Renal cortex interstitium (tissue), 11 donors: ENCODE measurements around the gene ZBTB20. TPM values are rescaled to one million over a fixed set of nuclear protein-coding genes. Genes with fewer than 3 reads are reported as not detected.

Experiments used
- DNase-seq, 11 donors: peaks; one replicate each; pipeline ENCODE4 v3.0.0-alpha.2; 2013; ENCODE audit warnings: low read depth in 9 of 11, low spot score in 4 of 11; ENCODE audit errors: extremely low read depth in 1 of 11
- polyA plus RNA-seq, 3 donors: library from polyadenylated mRNA; unstranded; fragments of 120-200 nt; gene quantifications; one replicate each; pipeline ENCODE4 v1.2.1, GENCODE V29; 2013; ENCODE audit not compliant: insufficient read length in 3 of 3

The ZBTB20 gene
- polyA plus RNA-seq, 3 donors, result 5.5 to 6.9 (median 6.6) TPM

DNA sequence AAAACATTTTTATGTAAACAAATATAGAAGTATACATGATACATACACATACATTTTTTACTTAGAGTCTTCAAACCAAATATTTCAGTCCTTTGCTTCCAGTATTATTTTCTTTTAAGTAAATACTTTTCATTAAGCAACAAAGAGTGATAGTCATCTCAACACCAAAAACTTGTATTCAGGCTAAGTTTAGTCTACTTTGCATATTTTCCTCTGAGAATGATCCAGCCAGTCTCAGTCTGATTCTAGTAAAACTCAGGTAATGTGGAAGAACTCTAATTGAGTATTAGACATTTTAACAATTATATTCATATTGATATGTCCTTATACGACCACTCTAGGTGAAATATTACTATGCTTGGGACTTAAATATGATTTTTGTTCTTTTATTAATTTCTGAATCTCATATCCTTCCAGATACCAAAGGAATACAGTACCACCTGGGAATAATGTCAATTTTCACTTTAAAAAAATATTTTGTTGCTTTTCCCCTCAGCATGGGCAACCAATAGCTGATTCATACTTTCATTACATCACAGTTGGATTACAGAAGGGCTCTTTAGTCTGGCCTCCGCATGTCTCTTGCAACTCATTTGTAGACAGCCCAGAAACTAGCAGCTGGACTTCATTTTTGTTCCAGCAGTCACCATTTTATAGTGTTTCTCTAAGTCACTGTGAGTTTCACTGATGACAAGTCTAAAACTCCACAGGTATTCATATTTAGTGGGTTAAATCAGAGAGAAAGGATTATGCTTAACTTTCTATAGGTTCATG, 390.4 kb downstream of the ZBTB20 start:
- DNase-seq, result no peak

DNA sequence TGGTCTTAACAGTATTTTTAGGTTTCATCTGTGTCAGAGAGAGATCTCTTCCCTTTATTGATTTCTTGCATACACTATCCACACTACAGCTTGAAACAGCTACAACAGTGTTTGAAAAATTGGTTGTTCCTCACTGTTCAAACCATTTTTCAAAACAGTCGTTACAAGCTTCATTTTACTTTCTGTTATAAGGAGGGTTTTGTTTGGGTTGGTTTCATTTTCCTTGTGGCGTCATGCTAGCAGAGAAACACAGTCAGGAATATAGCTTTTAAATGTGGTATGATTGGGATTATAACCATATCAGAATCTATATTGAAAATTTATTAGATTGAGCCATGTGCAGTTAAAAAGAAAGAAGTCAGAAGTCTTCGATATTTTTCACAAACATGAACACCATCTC, 400.6 kb downstream of the ZBTB20 start:
- DNase-seq, result no peak

DNA sequence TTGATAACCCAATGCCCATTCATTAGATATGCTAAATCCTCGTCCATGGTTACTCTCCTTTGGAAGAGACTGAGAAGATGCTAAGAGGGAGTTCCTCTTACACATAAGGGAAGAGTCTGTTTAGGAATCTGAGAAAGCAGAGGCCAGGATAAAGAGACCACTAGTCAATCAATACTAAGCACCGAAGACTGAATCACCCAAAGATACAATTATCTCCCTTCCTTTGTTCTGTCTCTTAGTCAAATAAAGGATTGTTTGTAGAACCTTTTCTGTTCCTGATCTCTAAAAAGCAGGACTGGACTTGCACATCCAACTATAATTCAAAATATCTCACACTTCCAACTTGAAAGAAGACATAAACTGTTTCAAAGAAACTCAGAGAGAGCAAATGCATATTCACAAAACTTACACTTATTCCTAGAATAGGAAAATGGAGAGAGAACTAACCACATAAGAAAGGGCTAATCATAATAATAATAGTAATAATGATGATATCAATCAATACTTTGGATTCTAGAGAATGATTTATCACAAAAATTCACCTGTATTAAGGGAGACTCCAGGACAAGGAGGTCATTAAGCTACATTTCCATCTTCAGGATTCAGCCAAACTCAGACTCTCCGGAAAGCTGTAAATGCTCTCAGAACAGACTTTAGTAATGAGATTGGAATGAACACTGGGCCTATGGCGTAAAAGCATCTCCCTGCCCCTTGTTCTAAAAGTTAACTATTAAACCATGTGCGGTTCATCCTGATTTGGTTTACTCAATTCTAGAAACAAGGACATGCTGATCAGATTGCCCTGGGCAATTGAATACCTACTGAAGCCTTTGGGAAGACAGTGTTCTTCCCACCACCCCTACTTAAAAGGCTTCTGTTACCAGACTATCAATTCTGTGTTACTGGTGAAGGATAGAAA, 401.5 kb downstream of the ZBTB20 start:
- peak in 3 of 11 donors; percentile 11 to 35 (median 24) for DNase-seq

DNA sequence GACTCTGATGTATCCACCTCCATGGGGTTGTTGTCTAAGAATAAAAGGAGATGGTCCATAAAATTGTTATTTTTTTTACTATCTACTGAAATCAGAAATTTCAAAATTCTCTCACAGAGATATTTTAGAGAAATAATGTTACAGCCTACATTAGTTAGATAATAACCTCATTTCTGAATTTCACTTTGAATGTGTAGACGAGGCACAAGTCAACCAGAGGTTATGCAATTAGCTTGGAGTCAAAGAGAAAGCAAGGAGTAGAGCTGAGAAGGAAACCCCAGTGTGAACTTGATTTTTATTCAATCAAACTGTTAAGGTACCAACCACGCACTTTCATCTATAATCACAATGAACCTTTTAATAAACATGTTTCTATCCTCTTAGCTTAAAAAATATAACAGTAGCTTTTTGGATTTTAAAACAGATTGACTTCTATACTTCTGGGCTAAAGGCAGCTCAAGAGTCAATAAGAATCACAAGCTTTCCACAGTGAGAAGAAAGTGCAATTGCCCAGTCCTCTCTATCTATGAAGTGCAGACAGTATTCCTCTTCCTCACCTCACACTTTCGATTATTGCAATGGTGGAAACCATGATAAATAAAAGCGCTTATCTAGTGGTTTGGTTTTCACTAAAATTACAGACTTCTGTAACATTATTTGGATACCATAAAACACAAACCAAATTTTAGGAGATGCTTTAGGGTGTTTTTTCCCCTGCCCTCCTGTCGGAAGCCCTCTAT, 403.2 kb downstream of the ZBTB20 start:
- no peak for DNase-seq

DNA sequence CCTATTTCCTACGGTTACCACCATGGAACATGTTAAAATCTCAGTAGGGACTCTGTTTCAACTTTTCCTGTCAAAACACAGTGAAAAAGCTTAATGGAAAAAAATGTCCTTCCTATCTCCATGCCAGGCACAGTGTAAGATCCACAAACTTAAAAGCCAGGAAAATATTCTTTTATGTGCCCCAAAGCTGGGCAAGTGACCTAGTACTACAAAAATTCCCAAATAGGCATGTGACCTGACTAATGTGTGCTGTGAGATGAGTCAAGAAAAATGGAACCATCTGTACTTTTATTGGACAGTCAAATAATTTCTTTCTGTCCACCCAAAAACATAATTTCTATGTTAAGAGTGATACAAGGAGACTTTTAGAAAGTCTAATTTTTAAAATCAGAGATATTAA, 406.0 kb downstream of the ZBTB20 start:
- DNase-seq, result no peak

DNA sequence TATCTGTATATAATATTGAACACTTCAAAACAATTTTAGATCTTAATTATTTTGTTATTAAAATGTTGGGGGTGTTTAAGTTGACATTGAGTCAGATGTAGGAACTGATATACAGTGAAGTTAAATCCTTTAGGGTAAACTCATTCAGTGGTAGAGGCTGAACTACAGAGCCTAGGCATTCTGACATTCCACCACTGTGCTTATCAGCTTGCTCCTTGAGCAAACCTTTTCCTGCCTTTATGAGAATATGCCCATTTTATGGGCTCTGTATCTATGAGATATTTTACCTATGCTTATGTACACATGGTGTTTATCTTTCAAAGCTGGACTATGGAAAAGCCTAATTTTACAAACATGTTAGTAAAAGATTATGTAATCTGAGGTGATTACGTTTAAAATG, 407.5 kb downstream of the ZBTB20 start:
- no peak for DNase-seq

DNA sequence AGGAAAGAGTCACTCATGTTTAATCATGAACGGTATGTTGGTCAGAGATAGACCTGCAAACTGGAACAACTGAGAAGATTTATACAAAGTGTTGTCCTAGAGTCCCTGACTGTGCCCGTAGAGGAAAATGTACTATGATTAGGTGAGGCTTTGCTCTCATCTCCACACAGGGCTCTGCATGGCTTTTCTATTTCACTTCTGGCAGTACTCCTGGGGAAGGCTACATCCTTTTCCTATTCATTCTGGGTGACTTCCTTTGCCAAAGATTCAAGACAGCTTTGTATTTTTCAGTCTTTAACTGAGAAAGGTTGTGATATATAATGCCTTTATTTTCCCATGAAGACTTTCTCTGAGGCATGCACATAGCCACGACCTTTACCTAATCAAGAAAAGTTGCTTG, 414.7 kb downstream of the ZBTB20 start:
- no peak for DNase-seq

DNA sequence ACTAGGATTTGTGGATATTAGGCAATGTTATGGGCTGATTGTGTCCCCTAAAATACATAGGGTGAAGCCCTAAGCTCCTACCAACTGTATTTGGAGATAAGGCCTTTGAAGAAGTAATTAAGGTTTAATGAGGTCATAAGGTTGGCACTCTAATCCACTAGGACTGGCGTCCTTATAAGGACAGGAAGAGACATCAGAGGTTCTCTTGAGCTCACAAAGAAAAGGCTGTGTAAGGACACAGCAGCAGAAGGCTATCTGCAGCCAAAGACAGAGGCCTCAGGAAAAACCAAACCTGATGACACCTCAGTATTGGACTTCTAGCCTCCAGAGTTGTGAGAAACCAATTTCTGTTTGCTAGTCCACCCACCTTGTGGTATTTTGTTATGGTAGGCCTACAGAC, 416.7 kb downstream of the ZBTB20 start:
- no peak for DNase-seq

DNA sequence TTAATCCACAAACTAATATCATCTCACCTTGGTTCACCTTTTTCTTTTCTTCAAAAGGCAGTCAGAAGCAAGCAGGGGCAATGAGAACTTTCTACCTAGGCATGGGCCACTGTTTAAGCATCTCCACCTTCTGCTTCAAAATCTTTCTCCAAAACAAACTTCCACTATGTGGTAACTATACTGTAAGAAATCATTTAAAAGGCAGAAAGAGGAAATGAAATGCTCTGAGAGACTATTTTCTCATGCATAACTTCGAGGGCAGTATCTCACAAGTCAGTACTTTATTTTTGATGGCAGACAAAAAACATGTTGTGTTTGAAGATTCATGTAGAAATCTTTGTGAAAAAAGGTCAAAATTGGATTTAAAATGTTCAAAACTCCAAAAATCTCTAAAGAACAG, 419.7 kb downstream of the ZBTB20 start:
- DNase-seq, result no peak

DNA sequence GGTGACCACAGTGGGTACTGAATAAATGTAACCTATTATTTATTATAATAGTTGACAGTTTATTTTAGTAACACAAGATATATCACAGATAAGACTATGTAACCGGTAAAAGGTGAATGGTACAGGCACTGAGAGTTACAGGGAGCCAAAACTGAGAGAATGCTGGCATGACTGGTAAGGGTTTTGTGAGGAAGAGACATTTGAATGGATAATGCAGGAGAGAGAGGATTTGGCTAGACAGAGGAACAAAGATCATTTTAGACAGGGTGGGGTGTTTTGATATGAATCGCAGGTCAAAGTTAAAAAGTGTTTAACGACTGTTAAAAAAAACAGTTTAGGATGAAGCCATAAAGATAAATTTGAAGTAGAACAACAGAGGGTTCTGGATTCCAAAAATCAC, 421.1 kb downstream of the ZBTB20 start:
- no peak for DNase-seq

DNA sequence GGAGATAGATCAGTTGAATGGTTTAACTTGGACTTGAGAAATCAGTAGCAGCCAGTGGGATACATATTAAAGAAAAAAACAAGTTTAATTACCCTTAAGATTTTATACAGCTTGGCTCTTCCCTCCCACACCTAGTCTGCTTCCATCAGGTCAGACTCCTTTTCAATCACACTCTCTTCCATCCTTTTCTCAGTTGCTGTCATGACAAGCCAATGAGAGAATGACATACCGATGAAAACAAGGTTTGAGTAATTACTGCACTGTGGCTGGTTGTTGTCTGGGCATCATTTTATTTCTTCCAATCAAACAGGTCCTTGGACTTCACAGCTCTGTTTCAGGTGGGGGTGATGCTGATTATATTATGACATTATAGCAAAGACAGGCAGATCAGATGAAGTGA, 424.6 kb downstream of the ZBTB20 start:
- DNase-seq, result no peak

DNA sequence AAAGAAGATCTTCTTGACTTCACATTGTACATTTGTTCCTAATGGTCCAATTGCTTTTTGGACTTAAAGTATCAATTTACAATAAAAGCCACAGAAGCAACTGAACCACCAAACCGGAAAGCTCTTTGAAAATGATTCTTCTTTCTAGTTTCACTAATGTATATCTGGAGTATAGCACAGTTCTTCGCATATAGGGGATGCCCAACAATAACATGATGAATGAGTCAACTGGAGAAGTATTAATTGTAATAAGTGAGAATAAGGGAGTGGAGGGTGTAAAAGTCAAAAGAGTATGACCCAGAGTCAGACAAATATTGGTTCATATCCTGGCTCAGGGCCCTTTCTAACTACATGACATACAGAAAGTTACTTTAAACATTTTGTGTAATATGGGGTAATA, 425.2 kb downstream of the ZBTB20 start:
- DNase-seq, result no peak

DNA sequence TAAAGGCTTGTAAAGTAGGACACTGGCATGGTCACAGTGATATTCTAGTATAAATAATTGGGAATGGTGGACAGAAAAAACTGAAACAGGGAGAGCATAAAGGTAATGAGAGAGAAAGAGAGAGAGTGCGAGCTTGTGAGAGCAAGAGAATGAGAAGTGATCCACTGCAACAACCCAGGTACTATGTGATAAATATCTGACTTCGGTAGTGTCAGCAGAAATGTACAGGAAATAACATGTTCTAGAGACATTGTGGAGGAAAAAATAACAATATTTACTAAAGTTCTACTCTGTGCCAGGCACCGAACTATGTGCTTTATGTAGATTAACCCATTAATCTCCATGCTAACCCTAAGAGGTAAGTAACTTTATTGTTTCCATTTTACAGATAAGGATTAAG, 425.9 kb downstream of the ZBTB20 start:
- DNase-seq, result no peak

DNA sequence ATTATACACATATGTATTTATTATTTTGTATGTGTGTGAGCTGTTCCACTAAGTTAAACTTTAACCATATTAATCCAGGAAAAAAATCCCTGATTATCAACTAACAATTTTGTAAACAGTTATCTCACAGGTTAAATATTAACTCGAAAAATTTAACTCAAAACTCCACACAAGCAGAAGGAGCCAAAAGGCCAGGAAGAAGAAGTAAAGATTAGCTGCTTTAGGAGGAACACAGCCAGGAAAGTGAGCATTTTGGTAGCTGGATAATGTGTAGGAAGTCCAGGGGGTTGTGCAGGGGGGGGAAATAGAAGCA, 428.2 kb downstream of the ZBTB20 start:
- DNase-seq, result peak in 1 of 11 donors; percentile 29

DNA sequence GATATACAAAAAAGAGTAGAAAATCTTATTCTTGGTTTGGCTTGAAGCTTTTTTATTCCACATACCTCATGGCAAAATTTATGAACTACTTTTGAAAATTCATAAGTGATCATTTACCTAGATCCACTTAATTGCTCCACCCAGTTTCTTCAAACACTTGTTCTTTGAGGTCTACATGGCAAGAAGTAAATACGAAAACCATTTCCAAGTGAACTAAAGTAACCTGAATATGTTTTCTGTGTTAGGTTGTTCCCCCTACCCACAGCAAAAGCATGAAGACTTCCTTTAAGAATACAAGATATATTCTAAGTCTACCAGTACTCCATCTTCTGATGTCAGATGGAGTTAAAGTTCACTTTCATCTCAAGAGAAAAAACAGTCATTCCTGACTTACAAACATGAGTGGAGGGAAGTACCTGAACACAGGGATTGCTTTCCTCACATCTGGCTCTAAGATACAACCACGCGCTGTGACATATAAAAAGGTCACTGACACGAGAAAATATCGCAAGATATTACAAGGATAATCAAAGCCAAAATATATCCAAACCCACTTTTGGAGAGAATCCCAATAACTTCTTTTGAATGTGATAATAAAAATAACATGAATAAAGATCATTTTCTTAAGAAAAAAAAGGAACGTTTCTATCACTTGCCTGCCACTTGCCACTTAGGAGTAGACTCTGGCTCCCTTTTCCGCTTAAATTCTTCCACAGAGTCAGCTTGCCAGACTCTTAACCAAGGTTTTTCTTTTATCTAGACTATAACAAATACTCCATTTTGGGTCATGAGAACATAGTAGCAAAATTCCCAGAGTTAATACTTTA, 428.8 kb downstream of the ZBTB20 start:
- no peak for DNase-seq

DNA sequence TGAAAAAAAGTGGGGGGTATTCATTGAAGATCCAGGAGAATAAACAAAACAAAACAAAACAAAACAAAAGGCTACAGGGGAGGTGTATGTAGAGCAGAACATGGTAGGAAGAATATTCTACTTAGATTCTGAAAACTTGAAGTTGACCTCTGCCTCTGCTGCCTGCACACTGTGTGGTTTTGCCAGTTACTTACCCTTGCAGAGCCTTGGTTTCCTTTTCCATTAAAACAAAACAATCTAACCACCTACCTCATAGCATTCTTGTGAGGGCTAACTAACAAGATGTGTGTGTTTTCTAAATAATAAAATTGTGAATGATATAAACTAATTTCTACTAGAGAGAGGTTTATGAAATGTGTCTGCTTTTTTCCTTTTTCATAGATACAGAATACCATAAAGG, 430.2 kb downstream of the ZBTB20 start:
- no peak for DNase-seq

DNA sequence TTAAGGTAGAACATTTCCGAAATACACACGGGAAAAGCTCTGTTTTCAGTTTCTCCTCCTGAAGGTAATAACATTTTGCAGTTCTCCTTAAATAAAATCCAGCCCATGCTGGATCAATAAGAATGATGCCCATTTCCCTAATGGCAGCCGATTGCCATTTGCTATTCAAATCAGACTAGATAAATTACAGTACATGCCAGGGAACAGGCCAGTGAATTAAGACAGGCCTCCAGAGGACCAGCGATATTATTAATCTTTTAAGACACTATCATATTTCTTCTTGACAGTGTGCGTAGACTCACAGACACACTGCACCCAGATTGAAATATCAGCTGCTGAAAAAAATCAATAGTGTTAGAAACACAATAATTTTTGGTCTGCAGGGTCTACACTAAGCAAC, 431.0 kb downstream of the ZBTB20 start:
- DNase-seq, result no peak

DNA sequence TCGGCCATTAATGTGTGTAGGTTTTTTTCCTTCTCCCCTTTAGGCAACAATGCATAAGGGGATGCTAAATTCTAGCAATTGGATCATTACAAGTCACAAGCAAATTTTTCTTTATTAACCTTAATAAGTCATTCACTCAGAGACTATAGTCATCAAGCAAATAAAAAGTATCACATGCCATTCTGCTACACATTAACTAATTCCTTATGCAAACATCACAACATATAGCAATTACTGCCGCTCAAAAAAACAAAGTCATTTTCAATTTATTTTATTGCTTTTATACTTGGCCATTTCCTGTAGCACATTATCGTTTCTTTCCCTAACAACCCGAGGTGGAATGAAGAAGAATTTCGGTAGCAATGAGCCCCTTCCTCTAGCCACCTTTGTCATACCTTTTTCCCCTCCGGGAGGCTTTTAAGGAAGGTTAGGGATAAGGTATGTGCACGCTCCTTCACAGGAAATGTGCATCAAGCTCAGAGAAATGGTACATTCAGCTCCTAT, 432.1 kb downstream of the ZBTB20 start:
- no peak for DNase-seq

DNA sequence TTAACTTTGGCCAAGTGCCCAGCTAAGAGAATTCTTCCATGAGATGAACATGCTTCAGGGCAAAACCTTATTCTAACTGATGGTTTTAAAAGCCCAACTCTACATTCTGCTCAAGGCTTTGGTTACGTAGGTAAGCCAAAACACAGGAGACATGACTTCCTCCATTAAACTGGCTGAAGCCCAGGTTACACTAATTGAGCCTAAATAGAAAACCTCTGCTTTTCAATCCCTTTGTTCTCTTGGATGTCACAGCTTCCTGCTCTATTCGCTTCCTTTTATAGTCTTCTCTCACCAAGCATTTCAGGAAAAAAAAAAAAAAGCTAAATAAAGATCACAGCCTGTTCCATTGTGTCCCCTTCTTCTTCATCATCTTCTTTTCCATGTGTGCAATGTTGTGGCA, 432.9 kb downstream of the ZBTB20 start:
- DNase-seq, result no peak
